Panc1 (cell line): ENCODE results near the gene GRM2. TPM values are rescaled to one million over a fixed set of nuclear protein-coding genes. Genes with fewer than 3 reads are reported as not detected.

Source experiments
- ATAC-seq: fragments of 200-7000 bp; cut with Tn5 transposase; 2 replicates; pipeline ENCODE4 v1.9.1; 2020; ENCODE audit warnings: mild to moderate bottlenecking, moderate library complexity
- BruUV-seq: library from RNA; stranded (reverse); fragments of 400-500 nt; replicated peaks from 2 replicates; lab custom pipeline; 2021; lab: Mats Ljungman, UMichigan
- CTCF ChIA-PET: fragments of 300-600 bp; sonication (Branson Sonifier 250); formaldehyde crosslinking; loops from one replicate; lab custom pipeline; 2022; ENCODE audit warnings: antibody characterized with exemption; lab: Charles Lee
- POLR2A ChIA-PET: fragments of 300-600 bp; sonication (Branson Sonifier 250); formaldehyde crosslinking; loops from one replicate; lab custom pipeline; 2022; ENCODE audit warnings: antibody characterized with exemption; lab: Charles Lee
- DNase-seq: peaks from one replicate; pipeline ENCODE4 v3.0.0-alpha.2; 2010; ENCODE audit warnings: low read depth, low spot score
- H3K27ac ChIP-seq: 2 replicates; pipeline ENCODE4 v1.5.1; 2011; ENCODE audit warnings: mild to moderate bottlenecking, low read length, inconsistent platforms
- H3K27me3 ChIP-seq: fragments of 200-500 bp; sonication (Bioruptor generic); 2 replicates; pipeline ENCODE4 v1.6.0; 2014; ENCODE audit warnings: low read length, inconsistent platforms; ENCODE audit not compliant: control insufficient read depth, insufficient read depth
- H3K36me3 ChIP-seq: fragments of 200-500 bp; sonication (Bioruptor generic); 2 replicates; pipeline ENCODE4 v1.5.1; 2014; ENCODE audit warnings: inconsistent platforms, mild to moderate bottlenecking, low read length, moderate library complexity; ENCODE audit not compliant: control insufficient read depth, insufficient read depth
- H3K4me1 ChIP-seq: 2 replicates; pipeline ENCODE4 v1.5.1; 2011; ENCODE audit warnings: inconsistent platforms, mild to moderate bottlenecking, low read length, moderate library complexity; ENCODE audit not compliant: control insufficient read depth, insufficient read depth
- H3K4me3 ChIP-seq, 2 experiments: 2 replicates each; pipeline ENCODE4 v1.5.1; 2011 to 2012; ENCODE audit warnings: low read depth in 2 of 2, low read length in 2 of 2, mild to moderate bottlenecking in 2 of 2, inconsistent platforms in 1 of 2, moderate library complexity in 1 of 2
- H3K9me3 ChIP-seq: fragments of 200-500 bp; sonication (Bioruptor generic); 2 replicates; pipeline ENCODE4 v1.5.1; 2014; ENCODE audit warnings: low read depth, mild to moderate bottlenecking, inconsistent platforms, low read length, moderate library complexity; ENCODE audit not compliant: control insufficient read depth, insufficient read depth
- POLR2AphosphoS5 ChIP-seq: IDR thresholded peaks from 2 replicates; pipeline ENCODE4 v1.6.1; 2012; ENCODE audit warnings: mild to moderate bottlenecking, low read depth, low read length, moderate library complexity
- SIN3A ChIP-seq: IDR thresholded peaks from 2 replicates; pipeline ENCODE4 v1.6.1; 2012; ENCODE audit warnings: low read depth, mild to moderate bottlenecking, low read length, moderate library complexity, borderline replicate concordance; ENCODE audit not compliant: insufficient read depth
- TCF7L2 ChIP-seq: IDR thresholded peaks from 2 replicates; pipeline ENCODE4 v1.6.1; 2011; ENCODE audit warnings: mild to moderate bottlenecking, low read depth, low read length, inconsistent platforms
- in situ Hi-C: cut with HindIII; loops from 2 replicates; pipeline ENCODE4 v1.10.0; 2016; ENCODE audit warnings: low sequenced_read_pairs, low pct_unique_long_range_greater_than_20kb
- intact Hi-C: fragments of 100-400 bp; cut with micrococcal nuclease; formaldehyde crosslinking; loops from one replicate; pipeline ENCODE4 v1.10.0; 2022; ENCODE audit not compliant: unreplicated experiment
- total RNA-seq: library from RNA; stranded (reverse); gene quantifications from one replicate; pipeline ENCODE4 v1.2.1, GENCODE V29; 2021; ENCODE audit not compliant: unreplicated experiment
- TF ChIP-seq, protein P1 (sequence below), 2 experiments: IDR thresholded peaks; 2 replicates each; pipeline ENCODE4 v1.6.1; 2011 to 2012; ENCODE audit warnings: low read depth in 2 of 2, control low read depth in 1 of 2, low read length in 1 of 2, mild to moderate bottlenecking in 1 of 2, moderate library complexity in 1 of 2; ENCODE audit not compliant: insufficient read depth in 1 of 2
- TF ChIP-seq, protein P2 (sequence below): fragments of 450-650 bp; IDR thresholded peaks from 2 replicates; pipeline ENCODE4 v1.5.1; 2017; ENCODE audit warnings: mild to moderate bottlenecking

Gene GRM2
- total RNA-seq, 1 experiment from 2014 or later = 0.21 TPM

DNA sequence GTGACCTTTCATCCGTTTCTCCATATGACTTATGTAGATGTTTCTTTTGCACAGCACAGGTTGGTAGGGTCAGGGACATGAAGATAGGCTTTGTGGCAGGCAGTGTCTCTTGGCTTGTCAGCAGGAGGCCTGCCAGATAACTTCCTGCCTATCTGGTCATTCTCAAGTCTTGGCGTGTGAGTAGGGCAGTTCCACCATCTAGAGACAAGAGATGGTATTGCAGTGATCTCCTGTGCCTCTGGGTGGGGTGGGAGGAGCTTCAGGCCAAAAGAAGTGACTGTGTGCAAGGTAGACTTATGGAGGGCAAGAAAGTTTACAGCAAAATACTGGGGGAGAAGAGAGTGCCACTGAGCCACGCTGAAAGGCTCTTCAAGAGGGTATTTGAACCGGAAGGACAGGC, 24.8 kb upstream of the GRM2 start:
- in situ Hi-C loops = no loop called here
- H3K36me3 ChIP-seq = no peaks in the 10 kb centered on the region

DNA sequence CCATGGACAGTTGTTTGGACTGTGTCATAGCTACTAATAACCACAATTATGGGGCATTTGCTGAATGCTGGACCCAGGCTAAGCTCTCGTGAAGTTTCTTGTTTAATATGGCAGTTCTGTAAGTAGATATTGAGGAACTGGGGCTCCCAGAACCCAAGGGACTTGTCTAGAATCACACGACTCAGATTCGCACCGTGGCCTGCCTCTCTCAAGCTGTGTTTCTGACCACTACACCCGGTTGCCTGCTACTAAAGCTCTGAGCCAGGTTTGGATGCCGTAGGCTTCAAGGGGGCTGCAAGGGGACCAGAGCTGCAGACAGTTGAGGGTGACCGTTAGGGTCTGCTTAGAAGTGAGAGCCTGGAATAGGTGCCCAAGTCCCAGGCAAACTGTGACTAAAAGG, 24.3 kb upstream of the GRM2 start:
- no peak for ATAC-seq
- ChIA-PET POLR2A (interaction anchor here (0.6 kb wide), 2 partner anchors 18 to 250 kb away, joined by 3 to 5 read pairs; no protein-coding TSS in a partner anchor), CTCF (interaction anchor here (0.6 to 1.1 kb wide), 5 partner anchors 10 to 182 kb away, joined by 3 to 12 read pairs (median 7); partner anchors contain the start of gene DCAF1)
- Histone ChIP-seq H3K36me3 (no peaks in the 10 kb centered on the region), H3K4me3 (no peak overlapping the region), H3K9me3 (no peaks in the 10 kb centered on the region), H3K27me3 (no peaks in the 10 kb centered on the region), H3K27ac (no peak overlapping the region), H3K4me1 (no peaks in the 10 kb centered on the region)
- BruUV-seq = no TSS peak
- intact Hi-C loops (loop anchor here (5.0 kb wide), 1 partner anchor 180 kb away; the partner anchor contains the start of gene DCAF1), in situ Hi-C loops (no loop called here)
- TF ChIP-seq, protein P1, sequence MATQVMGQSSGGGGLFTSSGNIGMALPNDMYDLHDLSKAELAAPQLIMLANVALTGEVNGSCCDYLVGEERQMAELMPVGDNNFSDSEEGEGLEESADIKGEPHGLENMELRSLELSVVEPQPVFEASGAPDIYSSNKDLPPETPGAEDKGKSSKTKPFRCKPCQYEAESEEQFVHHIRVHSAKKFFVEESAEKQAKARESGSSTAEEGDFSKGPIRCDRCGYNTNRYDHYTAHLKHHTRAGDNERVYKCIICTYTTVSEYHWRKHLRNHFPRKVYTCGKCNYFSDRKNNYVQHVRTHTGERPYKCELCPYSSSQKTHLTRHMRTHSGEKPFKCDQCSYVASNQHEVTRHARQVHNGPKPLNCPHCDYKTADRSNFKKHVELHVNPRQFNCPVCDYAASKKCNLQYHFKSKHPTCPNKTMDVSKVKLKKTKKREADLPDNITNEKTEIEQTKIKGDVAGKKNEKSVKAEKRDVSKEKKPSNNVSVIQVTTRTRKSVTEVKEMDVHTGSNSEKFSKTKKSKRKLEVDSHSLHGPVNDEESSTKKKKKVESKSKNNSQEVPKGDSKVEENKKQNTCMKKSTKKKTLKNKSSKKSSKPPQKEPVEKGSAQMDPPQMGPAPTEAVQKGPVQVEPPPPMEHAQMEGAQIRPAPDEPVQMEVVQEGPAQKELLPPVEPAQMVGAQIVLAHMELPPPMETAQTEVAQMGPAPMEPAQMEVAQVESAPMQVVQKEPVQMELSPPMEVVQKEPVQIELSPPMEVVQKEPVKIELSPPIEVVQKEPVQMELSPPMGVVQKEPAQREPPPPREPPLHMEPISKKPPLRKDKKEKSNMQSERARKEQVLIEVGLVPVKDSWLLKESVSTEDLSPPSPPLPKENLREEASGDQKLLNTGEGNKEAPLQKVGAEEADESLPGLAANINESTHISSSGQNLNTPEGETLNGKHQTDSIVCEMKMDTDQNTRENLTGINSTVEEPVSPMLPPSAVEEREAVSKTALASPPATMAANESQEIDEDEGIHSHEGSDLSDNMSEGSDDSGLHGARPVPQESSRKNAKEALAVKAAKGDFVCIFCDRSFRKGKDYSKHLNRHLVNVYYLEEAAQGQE (IDR thresholded peaks at IDR 0.05; ENCODE audit: insufficient read depth in 1 of 2, low read depth in 2 of 2, low read length in 1 of 2) = no peak
- TF ChIP-seq, protein P2, sequence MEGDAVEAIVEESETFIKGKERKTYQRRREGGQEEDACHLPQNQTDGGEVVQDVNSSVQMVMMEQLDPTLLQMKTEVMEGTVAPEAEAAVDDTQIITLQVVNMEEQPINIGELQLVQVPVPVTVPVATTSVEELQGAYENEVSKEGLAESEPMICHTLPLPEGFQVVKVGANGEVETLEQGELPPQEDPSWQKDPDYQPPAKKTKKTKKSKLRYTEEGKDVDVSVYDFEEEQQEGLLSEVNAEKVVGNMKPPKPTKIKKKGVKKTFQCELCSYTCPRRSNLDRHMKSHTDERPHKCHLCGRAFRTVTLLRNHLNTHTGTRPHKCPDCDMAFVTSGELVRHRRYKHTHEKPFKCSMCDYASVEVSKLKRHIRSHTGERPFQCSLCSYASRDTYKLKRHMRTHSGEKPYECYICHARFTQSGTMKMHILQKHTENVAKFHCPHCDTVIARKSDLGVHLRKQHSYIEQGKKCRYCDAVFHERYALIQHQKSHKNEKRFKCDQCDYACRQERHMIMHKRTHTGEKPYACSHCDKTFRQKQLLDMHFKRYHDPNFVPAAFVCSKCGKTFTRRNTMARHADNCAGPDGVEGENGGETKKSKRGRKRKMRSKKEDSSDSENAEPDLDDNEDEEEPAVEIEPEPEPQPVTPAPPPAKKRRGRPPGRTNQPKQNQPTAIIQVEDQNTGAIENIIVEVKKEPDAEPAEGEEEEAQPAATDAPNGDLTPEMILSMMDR = no peak
- TF ChIP-seq SIN3A = no peak
- TF ChIP-seq POLR2AphosphoS5 = no peak
- no peak for TF ChIP-seq TCF7L2
- no peak for DNase-seq

More for the DNA sequence above, 24.8 kb upstream of the GRM2 start:
- no TSS peak for BruUV-seq
- Histone ChIP-seq H3K9me3 (no peaks in the 10 kb centered on the region), H3K27me3 (no peaks in the 10 kb centered on the region), H3K27ac (no peak overlapping the region), H3K4me1 (no peaks in the 10 kb centered on the region), H3K4me3 (no peak overlapping the region)
- intact Hi-C loops = loop anchor here (5.0 kb wide), 1 partner anchor 180 kb away; the partner anchor contains the start of gene DCAF1
- POLR2A ChIA-PET = interaction anchor here (0.6 kb wide), 2 partner anchors 18 to 250 kb away, joined by 3 to 5 read pairs; no protein-coding TSS in a partner anchor
- CTCF ChIA-PET = interaction anchor here (0.6 to 1.1 kb wide), 5 partner anchors 9 to 182 kb away, joined by 3 to 12 read pairs (median 7); partner anchors contain the start of gene DCAF1
- ATAC-seq (peak; percentile 92), DNase-seq (peak; percentile 76)
- TF ChIP-seq TCF7L2 (no peak), SIN3A (no peak), POLR2AphosphoS5 (no peak)
- TF ChIP-seq, protein P2 = peak; percentile 74; the same call in 1 of the 2 replicates
- TF ChIP-seq, protein P1 (IDR thresholded peaks at IDR 0.05; ENCODE audit: insufficient read depth in 1 of 2, low read depth in 2 of 2, low read length in 1 of 2) = no peak
